PFSK-1 (cell line): ENCODE data around the gene OR11H6.

Experiments
- SIN3A ChIP-seq: IDR thresholded peaks from 2 replicates; pipeline ENCODE4 v1.6.1; 2012; ENCODE audit warnings: mild to moderate bottlenecking, low read length, moderate library complexity, borderline replicate concordance; ENCODE audit not compliant: insufficient read depth

OR11H6 gene

DNA sequence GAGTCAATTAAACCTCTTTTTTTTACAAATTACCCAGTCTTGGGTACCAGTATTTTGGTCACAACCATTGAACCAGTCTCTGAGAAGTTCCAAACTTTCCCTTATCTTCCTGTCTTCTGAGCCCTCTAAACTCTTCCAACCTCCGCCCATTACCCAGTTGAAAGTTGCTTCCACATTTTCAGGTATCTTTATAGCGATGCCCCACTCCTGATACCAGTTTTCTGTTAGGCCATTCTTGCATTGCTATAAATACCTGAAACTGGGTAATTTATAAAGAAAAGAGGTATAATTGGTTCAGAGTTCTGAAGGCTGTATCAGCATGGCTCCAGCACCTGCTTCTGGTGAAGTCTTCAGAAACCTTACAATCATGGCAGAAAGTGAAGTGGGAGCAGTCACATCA lies 50.6 kb downstream of the OR11H6 start:
- no peak for TF ChIP-seq SIN3A
